ENCODE data around the gene CAPN1.
"Not testable (repeated sequence)": the region's sequence is repeated elsewhere in the genome, so short reads cannot be mapped to it uniquely, and the experiment has no call there.

DNA sequence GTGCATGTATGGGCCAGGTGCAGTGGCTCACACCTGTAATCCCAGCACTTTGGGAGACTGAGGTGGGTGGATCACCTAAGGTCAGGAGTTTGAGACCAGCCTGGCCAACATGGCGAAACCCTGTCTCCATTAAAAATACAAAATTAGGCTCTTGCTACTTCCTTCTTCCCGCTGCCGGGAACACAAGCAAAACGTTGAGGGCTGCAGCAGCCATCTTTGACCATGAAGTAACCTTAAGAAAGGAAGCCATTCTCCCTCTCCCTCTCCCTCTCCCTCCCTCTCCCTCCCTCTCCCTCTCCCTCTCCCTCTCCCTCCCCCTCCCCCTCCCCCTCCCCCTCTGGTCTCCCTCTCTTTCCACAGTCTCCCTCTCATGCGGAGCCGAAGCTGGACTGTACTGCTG lies 56.6 kb downstream of the CAPN1 start:
- TF ChIP-seq POLR2A, EP300, POLR2AphosphoS5 (IDR thresholded peaks at IDR 0.05): not testable (repeated sequence)
- TF ChIP-seq, protein P1, sequence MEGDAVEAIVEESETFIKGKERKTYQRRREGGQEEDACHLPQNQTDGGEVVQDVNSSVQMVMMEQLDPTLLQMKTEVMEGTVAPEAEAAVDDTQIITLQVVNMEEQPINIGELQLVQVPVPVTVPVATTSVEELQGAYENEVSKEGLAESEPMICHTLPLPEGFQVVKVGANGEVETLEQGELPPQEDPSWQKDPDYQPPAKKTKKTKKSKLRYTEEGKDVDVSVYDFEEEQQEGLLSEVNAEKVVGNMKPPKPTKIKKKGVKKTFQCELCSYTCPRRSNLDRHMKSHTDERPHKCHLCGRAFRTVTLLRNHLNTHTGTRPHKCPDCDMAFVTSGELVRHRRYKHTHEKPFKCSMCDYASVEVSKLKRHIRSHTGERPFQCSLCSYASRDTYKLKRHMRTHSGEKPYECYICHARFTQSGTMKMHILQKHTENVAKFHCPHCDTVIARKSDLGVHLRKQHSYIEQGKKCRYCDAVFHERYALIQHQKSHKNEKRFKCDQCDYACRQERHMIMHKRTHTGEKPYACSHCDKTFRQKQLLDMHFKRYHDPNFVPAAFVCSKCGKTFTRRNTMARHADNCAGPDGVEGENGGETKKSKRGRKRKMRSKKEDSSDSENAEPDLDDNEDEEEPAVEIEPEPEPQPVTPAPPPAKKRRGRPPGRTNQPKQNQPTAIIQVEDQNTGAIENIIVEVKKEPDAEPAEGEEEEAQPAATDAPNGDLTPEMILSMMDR (IDR thresholded peaks at IDR 0.05), result not testable (repeated sequence)
